Right lobe of liver (tissue), 4 donors: Measurements from ENCODE around the gene TRIM50.

Experiments
- POLR2A ChIP-seq: fragments of 450-650 bp; IDR thresholded peaks from one replicate; pipeline ENCODE4 v1.6.1; 2017; ENCODE audit warnings: antibody characterized with exemption, mild to moderate bottlenecking
- TF ChIP-seq, protein P1 (sequence below), 4 donors: fragments of 200-600 bp in 3 of 4; fragments of 450-650 bp in 1 of 4; IDR thresholded peaks; one replicate each; pipeline versions ENCODE4 v1.5.1 to v1.8.0; 2016 to 2022; ENCODE audit warnings: antibody characterized with exemption in 4 of 4, mild to moderate bottlenecking in 2 of 4
- donor health status: DM: no; HTN: no; CAD: no.
- donor health status: DM: no; HTN: no; CAD: no.
- donor health status: DM: no; HTN: yes; CAD: no.

DNA sequence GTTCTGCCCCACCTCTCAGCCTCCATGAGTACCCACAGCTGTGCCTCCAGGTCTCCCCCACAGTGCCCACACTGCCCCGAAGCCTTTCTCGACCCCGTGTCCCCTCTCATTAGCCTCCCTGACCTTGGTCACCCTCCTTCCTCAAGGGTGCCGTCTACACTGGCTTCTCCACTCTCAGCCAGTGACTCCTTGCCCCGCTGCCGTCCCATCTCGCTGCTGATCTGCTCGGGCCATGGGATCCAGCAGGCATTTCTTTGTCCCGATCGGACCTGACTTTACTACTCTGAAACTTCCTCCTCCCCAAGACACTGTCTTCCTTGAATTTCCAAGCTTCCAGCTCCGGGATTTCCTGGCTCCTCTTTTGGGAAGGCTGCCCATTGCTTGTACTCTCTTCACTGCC, 31.4 kb upstream of the TRIM50 start:
- TF ChIP-seq, protein P1, sequence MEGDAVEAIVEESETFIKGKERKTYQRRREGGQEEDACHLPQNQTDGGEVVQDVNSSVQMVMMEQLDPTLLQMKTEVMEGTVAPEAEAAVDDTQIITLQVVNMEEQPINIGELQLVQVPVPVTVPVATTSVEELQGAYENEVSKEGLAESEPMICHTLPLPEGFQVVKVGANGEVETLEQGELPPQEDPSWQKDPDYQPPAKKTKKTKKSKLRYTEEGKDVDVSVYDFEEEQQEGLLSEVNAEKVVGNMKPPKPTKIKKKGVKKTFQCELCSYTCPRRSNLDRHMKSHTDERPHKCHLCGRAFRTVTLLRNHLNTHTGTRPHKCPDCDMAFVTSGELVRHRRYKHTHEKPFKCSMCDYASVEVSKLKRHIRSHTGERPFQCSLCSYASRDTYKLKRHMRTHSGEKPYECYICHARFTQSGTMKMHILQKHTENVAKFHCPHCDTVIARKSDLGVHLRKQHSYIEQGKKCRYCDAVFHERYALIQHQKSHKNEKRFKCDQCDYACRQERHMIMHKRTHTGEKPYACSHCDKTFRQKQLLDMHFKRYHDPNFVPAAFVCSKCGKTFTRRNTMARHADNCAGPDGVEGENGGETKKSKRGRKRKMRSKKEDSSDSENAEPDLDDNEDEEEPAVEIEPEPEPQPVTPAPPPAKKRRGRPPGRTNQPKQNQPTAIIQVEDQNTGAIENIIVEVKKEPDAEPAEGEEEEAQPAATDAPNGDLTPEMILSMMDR (IDR thresholded peaks at IDR 0.05): no peak
- no peak for TF ChIP-seq POLR2A
